Body of pancreas (tissue), 4 donors: ENCODE measurements around the gene DOCK2.

Experiments used
- POLR2A ChIP-seq, 3 donors: fragments of 450-650 bp; IDR thresholded peaks; one replicate each; pipeline ENCODE4 v1.6.1; 2016; ENCODE audit warnings: antibody characterized with exemption in 3 of 3, mild to moderate bottlenecking in 2 of 3
- TF ChIP-seq, protein P1 (sequence below), 7 experiments: fragments of 450-650 bp in 4 of 7; fragments of 200-600 bp in 3 of 7; sonication (generic) in 3 of 7; IDR thresholded peaks; one replicate each; pipeline ENCODE4 v1.5.1; 2016 to 2019; ENCODE audit warnings: antibody characterized with exemption in 7 of 7

- TF ChIP-seq, protein P1, sequence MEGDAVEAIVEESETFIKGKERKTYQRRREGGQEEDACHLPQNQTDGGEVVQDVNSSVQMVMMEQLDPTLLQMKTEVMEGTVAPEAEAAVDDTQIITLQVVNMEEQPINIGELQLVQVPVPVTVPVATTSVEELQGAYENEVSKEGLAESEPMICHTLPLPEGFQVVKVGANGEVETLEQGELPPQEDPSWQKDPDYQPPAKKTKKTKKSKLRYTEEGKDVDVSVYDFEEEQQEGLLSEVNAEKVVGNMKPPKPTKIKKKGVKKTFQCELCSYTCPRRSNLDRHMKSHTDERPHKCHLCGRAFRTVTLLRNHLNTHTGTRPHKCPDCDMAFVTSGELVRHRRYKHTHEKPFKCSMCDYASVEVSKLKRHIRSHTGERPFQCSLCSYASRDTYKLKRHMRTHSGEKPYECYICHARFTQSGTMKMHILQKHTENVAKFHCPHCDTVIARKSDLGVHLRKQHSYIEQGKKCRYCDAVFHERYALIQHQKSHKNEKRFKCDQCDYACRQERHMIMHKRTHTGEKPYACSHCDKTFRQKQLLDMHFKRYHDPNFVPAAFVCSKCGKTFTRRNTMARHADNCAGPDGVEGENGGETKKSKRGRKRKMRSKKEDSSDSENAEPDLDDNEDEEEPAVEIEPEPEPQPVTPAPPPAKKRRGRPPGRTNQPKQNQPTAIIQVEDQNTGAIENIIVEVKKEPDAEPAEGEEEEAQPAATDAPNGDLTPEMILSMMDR (IDR thresholded peaks at IDR 0.05) = no peak
- no peak for TF ChIP-seq POLR2A (IDR thresholded peaks at IDR 0.05)
Measured at GRCh38 chr5:169745441-169746146, 108.5 kb downstream of the DOCK2 start.
